LoVo (cell line): ENCODE data around the gene SEMA5A.

Experiments used
- DNase-seq: peaks from one replicate; pipeline ENCODE4 v3.0.0-alpha.2; 2016; ENCODE audit warnings: low spot score

SEMA5A gene

DNA sequence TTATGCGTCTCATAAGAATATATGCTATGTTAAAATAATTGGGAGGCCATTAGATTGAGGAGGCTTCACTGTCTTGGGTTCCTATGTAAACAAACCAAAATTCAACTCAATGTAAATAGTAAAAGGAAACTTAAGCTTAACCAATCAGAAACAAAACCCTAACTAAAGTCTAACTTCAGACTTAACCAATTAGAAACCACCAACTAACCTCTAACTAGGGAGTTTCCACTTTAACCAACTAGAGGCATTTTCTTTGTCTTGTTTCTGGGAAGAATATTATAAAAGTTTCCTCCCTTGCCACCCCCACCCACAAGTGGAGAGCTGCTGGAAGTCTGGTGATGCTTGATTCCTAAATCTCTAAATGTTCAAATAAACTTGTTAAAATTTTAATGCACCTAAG lies 214.5 kb downstream of the SEMA5A start:
- DNase-seq = no peak

- no peak for DNase-seq
These were observed 216.8 kb downstream of the SEMA5A start for GRCh38 chr5:9329125-9329524.

GRCh38 chr5:9325549-9325948 lies 220.3 kb downstream of the SEMA5A start:
- DNase-seq = peak; percentile 51

DNA sequence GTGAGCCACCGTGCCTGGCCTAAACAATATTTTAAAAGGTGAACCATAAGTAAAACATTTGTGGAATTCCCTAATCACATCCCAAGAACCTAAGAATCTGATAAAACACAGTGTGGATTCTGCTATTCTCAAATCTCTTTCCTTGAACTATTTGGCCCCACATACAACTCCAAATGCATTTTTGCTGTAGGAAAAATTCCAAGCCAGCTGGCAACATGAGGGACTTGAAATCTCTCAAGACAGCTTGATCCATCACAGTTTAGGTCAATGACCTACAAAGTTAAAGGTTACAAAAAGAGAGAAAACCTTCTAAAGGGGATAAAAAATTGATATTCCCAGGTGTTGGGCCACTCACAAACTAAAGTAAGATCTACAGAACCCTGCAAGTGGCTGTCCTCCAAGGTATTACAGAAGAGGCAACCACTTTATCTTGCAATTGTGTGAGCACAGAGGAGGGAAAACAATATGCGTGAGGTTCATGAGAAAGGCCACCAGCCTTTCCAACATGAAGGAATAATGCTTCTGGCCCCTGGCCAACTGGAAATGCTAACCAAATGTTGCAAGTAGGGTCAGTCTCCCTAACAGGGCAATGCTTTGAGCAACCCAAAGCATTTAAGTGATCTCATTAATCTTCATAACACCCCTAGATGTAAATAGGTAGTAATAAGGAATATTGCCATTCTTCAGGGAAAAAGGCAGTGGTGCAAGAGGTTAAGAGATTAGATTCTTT lies 221.4 kb downstream of the SEMA5A start:
- no peak for DNase-seq

DNA sequence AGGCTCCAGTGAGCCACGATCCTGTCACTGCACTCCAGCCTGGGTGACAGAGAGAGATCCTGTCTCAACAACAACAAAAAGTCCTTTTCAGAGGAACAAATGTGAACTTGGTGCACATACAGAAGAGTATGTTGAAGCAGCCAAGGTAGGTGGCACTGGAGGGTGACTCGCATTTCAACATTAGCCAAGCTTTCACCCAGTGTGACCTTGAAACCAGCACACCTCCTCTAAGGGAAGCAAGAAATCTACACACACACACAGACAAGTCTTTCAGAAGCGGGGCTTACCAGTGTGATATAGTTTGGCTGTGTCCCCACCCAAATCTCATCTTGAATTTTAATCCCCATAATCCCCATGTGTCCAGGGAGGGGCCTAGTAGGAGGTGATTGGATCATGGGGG lies 225.2 kb downstream of the SEMA5A start:
- no peak for DNase-seq

GRCh38 chr5:9318031-9318430 lies 227.8 kb downstream of the SEMA5A start:
- no peak for DNase-seq

DNA sequence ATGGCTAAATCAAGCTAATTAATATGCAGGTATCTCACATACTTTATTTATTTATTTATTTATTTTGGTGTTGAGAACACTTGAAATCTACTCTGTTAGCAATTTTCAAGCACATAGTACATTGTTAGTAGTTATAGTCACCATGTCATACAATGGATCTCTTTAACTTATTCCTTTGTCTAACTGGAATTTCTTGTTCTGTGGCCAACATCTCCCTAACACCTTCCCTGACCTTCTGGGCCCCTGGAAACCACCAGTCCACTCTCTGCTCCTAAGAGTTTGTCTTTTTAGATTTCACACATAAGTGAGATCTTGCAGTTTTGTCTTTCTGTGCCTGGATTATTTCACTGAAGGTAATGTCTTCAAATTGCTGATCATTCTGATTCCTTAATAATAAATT lies 229.1 kb downstream of the SEMA5A start:
- no peak for DNase-seq

DNA sequence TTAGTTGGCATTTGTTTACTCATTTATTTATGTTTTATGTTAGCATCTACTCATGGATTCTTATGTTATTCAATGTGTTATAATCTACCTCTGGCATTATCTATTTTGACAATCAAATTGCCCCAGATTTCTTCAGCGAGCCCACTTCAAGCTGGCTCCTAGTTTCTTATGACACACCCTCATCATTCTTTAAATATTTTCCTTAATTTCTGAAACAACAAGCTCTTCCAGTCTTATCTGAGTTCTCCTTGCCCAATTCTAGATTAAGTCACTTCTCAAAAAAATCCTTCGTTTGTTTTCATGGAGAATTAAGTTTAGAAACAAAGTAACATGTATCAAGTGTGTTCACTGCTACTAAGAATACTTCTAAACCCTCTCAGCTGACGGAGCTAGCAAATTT lies 229.8 kb downstream of the SEMA5A start:
- no peak for DNase-seq

- DNase-seq = no peak
These were observed 231.3 kb downstream of the SEMA5A start for GRCh38 chr5:9314558-9314957.

DNA sequence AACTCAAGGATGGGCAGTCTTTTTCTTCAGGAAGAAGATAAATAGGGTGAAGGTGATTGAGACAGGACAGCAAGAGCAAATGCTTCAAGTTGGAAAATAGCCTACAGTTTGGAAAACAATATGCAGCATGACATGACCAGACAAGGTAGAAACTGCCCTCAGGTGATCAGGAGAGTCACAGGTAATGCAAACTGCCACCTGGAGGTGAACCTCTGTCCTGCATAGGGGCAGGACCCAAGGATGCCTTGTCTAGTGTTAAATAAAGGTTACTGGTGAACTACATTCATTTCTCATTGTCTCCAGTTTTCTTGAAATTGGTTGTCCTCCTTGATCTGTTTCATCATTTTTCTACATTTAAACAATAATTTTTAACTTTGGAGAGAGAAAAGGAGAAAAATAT lies 232.1 kb downstream of the SEMA5A start:
- DNase-seq = no peak

- DNase-seq = no peak
These were observed 238.7 kb downstream of the SEMA5A start for GRCh38 chr5:9307150-9307549.

DNA sequence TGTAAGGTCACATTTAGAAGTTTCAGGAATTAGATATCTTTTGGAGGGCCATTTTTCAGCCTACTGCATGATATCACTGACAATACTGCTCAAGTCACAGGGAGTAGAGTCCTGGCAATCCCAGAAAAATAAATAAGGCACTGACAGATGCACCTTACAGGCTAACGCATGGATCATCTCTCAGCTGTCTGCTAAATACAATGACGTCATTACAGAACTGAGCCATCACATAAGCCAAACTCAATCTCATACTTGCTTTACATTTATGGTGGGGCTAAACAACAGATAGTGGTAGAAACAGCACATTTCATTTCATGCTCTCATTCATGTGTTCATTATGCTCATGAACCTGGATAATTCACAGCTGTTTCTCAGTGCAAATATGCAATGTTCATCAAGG lies 243.7 kb downstream of the SEMA5A start:
- DNase-seq = no peak

- no peak for DNase-seq
These were observed 244.7 kb downstream of the SEMA5A start for GRCh38 chr5:9301200-9301599.

DNA sequence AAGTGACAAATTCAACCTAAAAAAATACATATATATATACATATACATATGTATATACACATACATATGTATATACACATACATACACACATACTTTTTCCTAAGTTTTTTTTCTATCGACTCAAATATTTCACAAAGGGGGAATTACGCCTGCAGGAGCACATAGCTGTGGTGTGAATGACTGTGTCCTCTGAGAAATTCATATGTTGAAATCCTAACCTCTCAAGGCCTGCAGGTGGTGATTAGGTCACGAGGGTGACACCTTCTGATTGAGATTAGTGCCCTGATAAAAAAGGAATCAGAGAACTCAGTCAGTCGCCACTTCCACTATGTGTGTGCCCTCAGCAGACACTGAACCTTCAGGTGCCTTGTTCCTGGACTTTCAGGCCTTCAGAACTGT lies 248.7 kb downstream of the SEMA5A start:
- no peak for DNase-seq

GRCh38 chr5:9295466-9295801 lies 250.4 kb downstream of the SEMA5A start:
- DNase-seq = no peak

DNA sequence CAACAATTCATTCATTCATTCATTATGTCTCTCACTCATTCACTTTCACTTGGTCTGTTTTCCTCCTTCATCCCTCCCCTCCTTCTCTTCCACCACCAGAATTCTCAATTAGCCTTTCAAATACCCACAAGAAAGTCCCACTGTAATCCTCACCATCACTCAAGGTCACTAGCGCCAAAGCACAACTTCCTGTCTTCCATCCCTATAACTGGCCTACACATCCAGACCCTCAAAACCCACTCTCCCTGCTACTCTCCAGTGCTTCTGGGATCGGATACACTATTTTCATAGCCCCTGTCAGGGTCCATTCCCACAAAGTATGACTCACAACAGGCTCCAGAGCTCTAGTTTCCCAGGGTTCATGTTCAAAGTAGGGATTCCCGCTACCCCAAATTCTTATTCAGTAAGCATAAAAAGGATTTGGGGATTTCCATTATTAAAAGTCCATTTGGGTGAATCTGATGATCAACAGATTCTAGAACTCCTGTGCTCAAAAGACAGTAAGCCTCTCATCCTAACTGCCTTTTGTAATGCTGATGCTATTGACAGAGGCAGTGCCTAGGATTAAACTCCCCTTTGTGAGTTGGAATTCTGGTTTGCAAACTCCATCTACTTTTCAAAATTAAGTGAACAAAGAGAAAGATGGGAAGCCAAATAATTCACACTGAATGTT lies 250.9 kb downstream of the SEMA5A start:
- DNase-seq = no peak

DNA sequence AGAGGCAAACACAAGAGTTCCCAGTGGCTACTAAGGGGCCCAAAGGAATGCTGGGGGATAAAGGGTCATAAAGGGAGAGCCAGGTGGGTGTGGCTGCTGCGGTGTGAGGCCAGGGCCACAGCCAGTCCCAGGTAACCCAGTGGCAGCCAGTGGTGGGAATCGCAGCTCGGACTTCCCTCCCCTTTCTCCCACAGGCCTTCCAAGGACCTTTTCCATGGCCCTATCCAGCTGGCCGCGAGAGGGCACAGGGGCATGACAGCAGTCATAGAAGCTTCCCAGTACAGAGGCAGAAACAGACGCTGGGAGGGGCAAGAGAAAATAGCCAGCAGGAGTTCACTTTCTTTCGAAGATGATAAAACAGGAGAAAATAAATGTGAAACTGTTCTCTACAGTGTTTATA lies 257.6 kb downstream of the SEMA5A start:
- DNase-seq = no peak

DNA sequence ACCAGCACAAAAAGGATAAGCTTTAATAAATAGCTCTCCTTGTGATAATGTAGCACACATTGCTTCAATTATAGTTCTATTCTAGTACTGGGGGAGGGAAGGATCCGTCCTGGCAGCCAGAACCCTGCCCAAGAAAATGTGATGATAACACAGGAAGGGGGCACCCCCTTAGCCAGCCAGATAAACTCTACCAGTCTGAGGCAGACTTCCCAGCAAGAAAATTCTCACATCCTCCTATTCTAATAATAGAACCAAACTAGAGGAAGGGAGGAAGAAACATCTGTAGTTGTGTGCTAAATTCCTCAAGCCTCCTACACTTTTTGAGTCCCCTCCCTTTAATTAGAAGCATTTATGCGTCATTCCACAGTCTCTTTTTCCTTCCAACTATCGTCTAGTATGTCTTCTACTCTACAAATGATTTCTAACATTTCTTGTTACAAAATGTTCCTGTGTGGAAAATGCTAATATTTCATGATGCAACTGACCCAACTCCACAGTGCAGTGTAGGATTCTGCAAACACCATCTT lies 261.0 kb downstream of the SEMA5A start:
- no peak for DNase-seq

GRCh38 chr5:9284272-9284671 lies 261.6 kb downstream of the SEMA5A start:
- DNase-seq = no peak

DNA sequence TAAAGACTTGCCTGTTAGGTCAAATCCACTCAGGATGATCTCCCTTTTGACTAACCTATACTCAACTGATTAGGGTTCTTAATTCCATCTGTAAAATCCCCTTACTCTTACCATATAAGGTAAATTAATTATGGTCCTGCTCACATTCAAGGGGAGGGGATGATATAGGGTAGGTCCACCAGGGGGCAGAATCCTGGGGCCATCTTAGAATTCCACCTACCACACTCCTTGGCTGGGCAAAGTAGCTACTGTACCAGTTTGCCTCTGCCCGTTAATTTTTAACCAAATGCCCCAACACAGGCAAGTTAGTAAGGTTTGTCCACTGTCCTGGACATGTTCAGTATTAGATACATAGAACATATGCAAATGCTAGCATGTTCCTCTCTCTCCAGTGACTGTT lies 262.4 kb downstream of the SEMA5A start:
- DNase-seq = no peak

DNA sequence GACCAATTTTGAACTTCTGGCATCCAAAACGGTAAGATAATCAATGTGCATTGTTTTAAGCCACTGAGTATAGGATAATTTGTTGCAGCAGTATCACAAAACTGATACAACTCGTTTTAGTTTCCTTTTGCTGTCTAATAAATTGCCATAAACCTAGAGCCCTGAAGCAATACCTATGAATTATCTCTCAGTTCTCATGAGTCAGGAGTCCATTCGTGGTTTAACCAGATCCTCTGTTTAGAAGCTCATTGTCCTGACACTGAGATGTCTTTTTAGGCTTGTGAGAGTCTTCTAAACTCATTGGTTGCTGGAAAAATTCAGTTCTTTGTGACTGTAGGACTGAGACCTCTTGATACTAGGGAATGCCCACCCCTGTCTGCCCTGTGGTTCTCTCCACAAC lies 262.9 kb downstream of the SEMA5A start:
- DNase-seq = no peak

GRCh38 chr5:9282211-9282610 lies 263.7 kb downstream of the SEMA5A start:
- no peak for DNase-seq

- DNase-seq = no peak
These were observed 266.1 kb downstream of the SEMA5A start for GRCh38 chr5:9279774-9280173.
